K562 (cell line): Measurements from ENCODE around the gene CNOT4. TPM values are rescaled to one million over a fixed set of nuclear protein-coding genes. Genes with fewer than 3 reads are reported as not detected.

ENCODE experiments used
- FOSL1 ChIP-seq: fragments of 200-800 bp; sonication (Bioruptor generic); conservative IDR thresholded peaks from 2 replicates; pipeline ENCODE4 v1.6.1; 2016; ENCODE audit warnings: missing genetic modification characterization, missing compliant biosample characterization
- POLR3G ChIP-seq: IDR thresholded peaks from 2 replicates; pipeline ENCODE4 v1.6.1; 2011; ENCODE audit not compliant: insufficient read length, insufficient replicate concordance; ENCODE audit errors: extremely low read depth
- SMAD2 ChIP-seq: fragments of 150-350 bp; IDR thresholded peaks from 2 replicates; pipeline ENCODE4 v1.6.1; 2014; ENCODE audit warnings: low read depth, mild to moderate bottlenecking, low read length
- SMARCB1 ChIP-seq: IDR thresholded peaks from 2 replicates; pipeline ENCODE4 v1.6.1; 2011; ENCODE audit warnings: improper control_type of control experiment, low read depth; ENCODE audit not compliant: insufficient read length
- ZKSCAN1 ChIP-seq: fragments of 150-350 bp; IDR thresholded peaks from 2 replicates; pipeline ENCODE4 v1.6.1; 2016; ENCODE audit warnings: low read depth, low read length
- ZKSCAN8 ChIP-seq: fragments of 200-800 bp; sonication (Bioruptor generic); IDR thresholded peaks from 2 replicates; pipeline ENCODE4 v1.6.1; 2016; ENCODE audit warnings: missing genetic modification characterization, missing compliant biosample characterization
- ZNF507 ChIP-seq: conservative IDR thresholded peaks from 2 replicates; pipeline ENCODE4 v1.6.1; 2017; ENCODE audit warnings: missing genetic modification characterization, missing compliant biosample characterization
- polyA plus RNA-seq, 8 experiments: library from polyadenylated mRNA; depleted of rRNA in 4 of 8; stranded (reverse) in 5 of 8; unstranded in 3 of 8; fragments of >200 nt; fragmentation: Nextera tagmentation in 2 of 8; fragmentation: Illumina TruSeq in 1 of 8; extraction: Ambion mirVana in 2 of 8; extraction: Trizol in 1 of 8; gene quantifications; 2 replicates each; pipeline versions ENCODE4 v1.2.1 to v1.2.3, GENCODE V29; 2011 to 2014; ENCODE audit warnings: inconsistent platforms in 1 of 8, missing spikeins in 1 of 8
- total RNA-seq, 7 experiments: library from RNA; depleted of rRNA in 6 of 7; stranded (reverse); fragments of >200 nt in 6 of 7; fragmentation: Illumina TruSeq in 2 of 7; extraction: Trizol in 2 of 7; gene quantifications; 2 replicates each; pipeline versions ENCODE4 v1.2.1 to v1.2.3, GENCODE V29; 2011 to 2021; ENCODE audit warnings: low replicate concordance in 1 of 7
- TF ChIP-seq, protein P1 (sequence below), 2 experiments: fragments of 150-350 bp in 1 of 2; IDR thresholded peaks; 2 replicates each; pipeline ENCODE4 v1.6.1; 2012 to 2016; ENCODE audit warnings: low read depth in 2 of 2, low read length in 2 of 2, mild to moderate bottlenecking in 1 of 2, moderate library complexity in 1 of 2

Gene CNOT4
- total and polyA plus RNA-seq, 9 of the 15 experiments (the other 6 are each of a cell fraction or from before 2014, with no cell fraction given): 8.6 to 24.1 (median 15.4) TPM

DNA sequence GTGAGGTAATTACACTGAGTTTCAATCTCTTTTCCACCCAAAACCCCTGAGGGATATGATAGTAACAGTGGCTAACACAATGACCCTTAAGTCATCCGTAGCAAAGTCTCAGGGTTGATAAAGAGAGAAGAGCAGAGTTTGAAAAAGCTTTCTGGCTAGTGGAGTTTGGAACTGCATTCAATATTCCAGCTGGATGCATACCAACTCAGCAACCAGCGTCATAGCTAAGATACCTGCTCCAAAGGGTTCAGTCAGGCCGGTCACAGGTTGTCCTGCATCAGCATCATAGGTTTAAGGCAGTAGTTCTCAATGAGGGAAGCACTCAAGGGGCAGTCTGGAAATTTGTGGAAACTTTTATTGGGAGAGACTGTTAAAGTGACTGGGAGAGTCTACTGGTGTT lies 93.5 kb downstream of the CNOT4 start (continued):
- TF ChIP-seq, protein P1, sequence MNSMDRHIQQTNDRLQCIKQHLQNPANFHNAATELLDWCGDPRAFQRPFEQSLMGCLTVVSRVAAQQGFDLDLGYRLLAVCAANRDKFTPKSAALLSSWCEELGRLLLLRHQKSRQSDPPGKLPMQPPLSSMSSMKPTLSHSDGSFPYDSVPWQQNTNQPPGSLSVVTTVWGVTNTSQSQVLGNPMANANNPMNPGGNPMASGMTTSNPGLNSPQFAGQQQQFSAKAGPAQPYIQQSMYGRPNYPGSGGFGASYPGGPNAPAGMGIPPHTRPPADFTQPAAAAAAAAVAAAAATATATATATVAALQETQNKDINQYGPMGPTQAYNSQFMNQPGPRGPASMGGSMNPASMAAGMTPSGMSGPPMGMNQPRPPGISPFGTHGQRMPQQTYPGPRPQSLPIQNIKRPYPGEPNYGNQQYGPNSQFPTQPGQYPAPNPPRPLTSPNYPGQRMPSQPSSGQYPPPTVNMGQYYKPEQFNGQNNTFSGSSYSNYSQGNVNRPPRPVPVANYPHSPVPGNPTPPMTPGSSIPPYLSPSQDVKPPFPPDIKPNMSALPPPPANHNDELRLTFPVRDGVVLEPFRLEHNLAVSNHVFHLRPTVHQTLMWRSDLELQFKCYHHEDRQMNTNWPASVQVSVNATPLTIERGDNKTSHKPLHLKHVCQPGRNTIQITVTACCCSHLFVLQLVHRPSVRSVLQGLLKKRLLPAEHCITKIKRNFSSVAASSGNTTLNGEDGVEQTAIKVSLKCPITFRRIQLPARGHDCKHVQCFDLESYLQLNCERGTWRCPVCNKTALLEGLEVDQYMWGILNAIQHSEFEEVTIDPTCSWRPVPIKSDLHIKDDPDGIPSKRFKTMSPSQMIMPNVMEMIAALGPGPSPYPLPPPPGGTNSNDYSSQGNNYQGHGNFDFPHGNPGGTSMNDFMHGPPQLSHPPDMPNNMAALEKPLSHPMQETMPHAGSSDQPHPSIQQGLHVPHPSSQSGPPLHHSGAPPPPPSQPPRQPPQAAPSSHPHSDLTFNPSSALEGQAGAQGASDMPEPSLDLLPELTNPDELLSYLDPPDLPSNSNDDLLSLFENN (IDR thresholded peaks at IDR 0.05; ENCODE audit: low read depth in 2 of 2, low read length in 2 of 2): no peak
- TF ChIP-seq SMARCB1 (no peak), SMAD2 (no peak), ZNF507 (tag) (no peak), ZKSCAN1 (no peak), ZKSCAN8 (no peak), FOSL1 (tag) (no peak), POLR3G (no peak)
- TF ChIP-seq, all 486 proteins: peak for 0
